Neural progenitor cell (in vitro differentiated cells): Measurements from ENCODE around the gene ZDHHC12.

Source experiments
- CTCF ChIP-seq: fragments of 200-600 bp; sonication (generic); IDR thresholded peaks from 2 replicates; pipeline ENCODE4 v1.5.1; 2017; ENCODE audit warnings: antibody characterized with exemption, mild to moderate bottlenecking
- EZH2phosphoT487 ChIP-seq: fragments of 200-600 bp; sonication (generic); IDR thresholded peaks from 2 replicates; pipeline ENCODE4 v1.6.1; 2017; ENCODE audit warnings: antibody characterized with exemption

GRCh38 chr9:128715436-128715750 is 8.5 kb downstream of the ZDHHC12 start:
- TF ChIP-seq CTCF (no peak), EZH2phosphoT487 (no peak)
